ENCODE results near the gene HS2ST1. TPM values are rescaled to one million over a fixed set of nuclear protein-coding genes. Genes with fewer than 3 reads are reported as not detected.
A peak's percentile ranks its signal among the peaks of the same experiment; 100 is the strongest.
"Not testable (repeated sequence)": the region's sequence is repeated elsewhere in the genome, so short reads cannot be mapped to it uniquely, and the experiment has no call there.

HS2ST1 gene
- total RNA-seq, 1 donor from 2014 or later, result 14.8 TPM

- DNase-seq (ENCODE audit: low read depth in 2 of 2), result no peak
Measured at GRCh38 chr1:86925742-86926141, 11.3 kb downstream of the HS2ST1 start.

GRCh38 chr1:86926883-86927282 lies 12.4 kb downstream of the HS2ST1 start:
- DNase-seq (ENCODE audit: low read depth in 2 of 2), result no peak

GRCh38 chr1:86928819-86929218 lies 14.4 kb downstream of the HS2ST1 start:
- DNase-seq (ENCODE audit: low read depth in 2 of 2), result no peak

- no peak for DNase-seq (ENCODE audit: low read depth in 2 of 2)
Measured at GRCh38 chr1:86933051-86933450, 18.6 kb downstream of the HS2ST1 start.

GRCh38 chr1:86933562-86934377 lies 19.3 kb downstream of the HS2ST1 start:
- DNase-seq (ENCODE audit: low read depth in 2 of 2), result no peak

GRCh38 chr1:86938450-86938849 lies 24.0 kb downstream of the HS2ST1 start:
- no peak for DNase-seq (ENCODE audit: low read depth in 2 of 2)

- DNase-seq (ENCODE audit: low read depth in 2 of 2), result no peak
Measured at GRCh38 chr1:86938855-86939254, 24.4 kb downstream of the HS2ST1 start.

GRCh38 chr1:86939406-86939805 lies 25.0 kb downstream of the HS2ST1 start:
- no peak for DNase-seq (ENCODE audit: low read depth in 2 of 2)

- no peak for DNase-seq (ENCODE audit: low read depth in 2 of 2)
Measured at GRCh38 chr1:86940599-86940998, 26.2 kb downstream of the HS2ST1 start.

- no peak for DNase-seq (ENCODE audit: low read depth in 2 of 2)
Measured at GRCh38 chr1:86942042-86942441, 27.6 kb downstream of the HS2ST1 start.

GRCh38 chr1:86942743-86943142 lies 28.3 kb downstream of the HS2ST1 start:
- no peak for DNase-seq (ENCODE audit: low read depth in 2 of 2)

GRCh38 chr1:86948212-86948611 lies 33.8 kb downstream of the HS2ST1 start:
- DNase-seq (ENCODE audit: low read depth in 2 of 2), result no peak

GRCh38 chr1:86950712-86951419 lies 36.4 kb downstream of the HS2ST1 start:
- DNase-seq (ENCODE audit: low read depth in 2 of 2), result peak in 1 of 2 donors; percentile 6

GRCh38 chr1:86951430-86951829 lies 37.0 kb downstream of the HS2ST1 start:
- no peak for DNase-seq (ENCODE audit: low read depth in 2 of 2)

GRCh38 chr1:86953167-86953566 lies 38.7 kb downstream of the HS2ST1 start:
- no peak for DNase-seq (ENCODE audit: low read depth in 2 of 2)

GRCh38 chr1:86955678-86956077 lies 41.2 kb downstream of the HS2ST1 start:
- no peak for DNase-seq (ENCODE audit: low read depth in 2 of 2)

- no peak for DNase-seq (ENCODE audit: low read depth in 2 of 2)
Measured at GRCh38 chr1:86956221-86956620, 41.8 kb downstream of the HS2ST1 start.

GRCh38 chr1:86957221-86957620 lies 42.8 kb downstream of the HS2ST1 start:
- DNase-seq (ENCODE audit: low read depth in 2 of 2), result no peak

GRCh38 chr1:86960548-86960947 lies 46.1 kb downstream of the HS2ST1 start:
- no peak for DNase-seq (ENCODE audit: low read depth in 2 of 2)

GRCh38 chr1:86963841-86964240 lies 49.4 kb downstream of the HS2ST1 start:
- not testable (repeated sequence) for DNase-seq (ENCODE audit: low read depth in 2 of 2)

GRCh38 chr1:86965012-86965826 lies 50.8 kb downstream of the HS2ST1 start:
- DNase-seq (ENCODE audit: low read depth in 2 of 2), result peak; percentile 28 to 53

GRCh38 chr1:86965827-86966182 lies 51.4 kb downstream of the HS2ST1 start:
- DNase-seq (ENCODE audit: low read depth in 2 of 2), result no peak

All from dermis microvascular lymphatic vessel endothelial cell (primary cell).